ENCODE data around the gene PTRH1. TPM values are rescaled to one million over a fixed set of nuclear protein-coding genes. Genes with fewer than 3 reads are reported as not detected.

The PTRH1 gene
- polyA plus RNA-seq, 1 of the 3 experiments (the other 2 are of a cell fraction) = 42.2 TPM

DNA sequence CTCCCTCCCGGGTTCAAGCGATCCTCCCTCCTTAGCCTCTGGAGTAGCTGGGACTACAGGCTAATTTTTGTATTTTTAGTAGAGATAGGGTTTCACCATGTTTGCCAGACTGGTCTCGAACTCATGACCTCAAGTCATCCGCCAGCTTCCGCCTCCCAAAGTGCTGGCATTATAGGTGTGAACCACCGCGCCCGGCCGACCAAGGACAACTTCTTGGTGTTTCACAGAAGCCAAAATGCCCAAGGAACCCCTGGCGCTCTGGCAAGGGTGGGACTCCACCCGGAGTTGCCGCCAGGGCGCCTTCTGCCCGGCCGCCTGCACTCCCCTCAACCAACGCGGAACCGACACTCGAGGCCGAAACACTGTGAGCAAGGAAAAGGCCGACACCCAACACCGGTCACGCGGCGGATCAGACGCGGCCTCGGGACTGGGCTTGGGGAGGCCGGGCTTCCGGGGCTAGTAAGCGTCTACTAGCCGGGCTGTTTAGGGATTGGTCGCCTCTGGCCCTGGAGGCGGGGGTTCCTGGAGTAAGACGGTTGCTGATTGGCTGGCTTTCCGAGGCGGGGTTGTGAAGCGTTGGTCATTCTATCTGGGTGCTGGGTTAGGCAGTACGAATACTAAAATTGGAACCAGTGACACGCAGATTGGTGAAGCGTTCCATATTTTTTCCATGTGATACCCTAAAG is 16.3 kb downstream of the PTRH1 start:
- H3K4me1 ChIP-seq (ENCODE audit: control insufficient read depth in 1 of 2, insufficient read depth in 2 of 2, low read depth in 1 of 2, low read length in 1 of 2) = peaks cover 0 to 14% of the 10 kb centered on the region in 2 experiments; a peak in 1 of 4 replicates
- H3K4me3 ChIP-seq (ENCODE audit: low read depth in 2 of 2, low read length in 1 of 2) = peak overlapping the region in 1 of 2 experiments; percentile 30; a peak in 1 of 4 replicates
- H3K27ac ChIP-seq (ENCODE audit: low read depth in 2 of 2, low read length in 1 of 2) = peak overlapping the region; percentile 44 to 62
- H3K36me3 ChIP-seq (replicated peaks in 1 of 2; ENCODE audit: control insufficient read depth in 1 of 2, insufficient read depth in 2 of 2, low read length in 1 of 2) = no peaks in the 10 kb centered on the region
- no peak overlapping the region for H3K4me2 ChIP-seq
- H3K79me2 ChIP-seq (ENCODE audit: insufficient read depth) = no peaks in the 10 kb centered on the region
- no peaks in the 10 kb centered on the region for H3K9me2 ChIP-seq
- no peak overlapping the region for H3K9ac ChIP-seq
- CTCF ChIA-PET = interaction anchor here (1.9 kb wide), 1 partner anchor 13 kb away, joined by 4 read pairs; no protein-coding TSS in a partner anchor
- H3K9me3 ChIP-seq = no peaks in the 10 kb centered on the region
- H4K20me1 ChIP-seq (ENCODE audit: insufficient read depth) = no peaks in the 10 kb centered on the region
- peak; percentile 98 for DNase-seq
- 40% methylated on average over 22 of the region's 41 CpGs for WGBS (ENCODE audit: low lambda C conversion rate)
- H3F3A ChIP-seq (replicated peaks; ENCODE audit: insufficient read depth) = peaks cover 14% of the 10 kb centered on the region
- H3K27me3 ChIP-seq (ENCODE audit: insufficient read depth) = no peaks in the 10 kb centered on the region
- POLR2A ChIA-PET = no interaction called here
- peak overlapping the region; percentile 75; the same call in 1 of the 2 replicates for H2AFZ ChIP-seq (ENCODE audit: low read depth)
- no peak for TF ChIP-seq NRF1 (IDR thresholded peaks at IDR 0.05; ENCODE audit: low read depth, low read length)
- peak; percentile 15; the same call in 1 of the 2 replicates for TF ChIP-seq TAF1 (IDR thresholded peaks at IDR 0.05; ENCODE audit: borderline replicate concordance, low read depth, low read length)
- TF ChIP-seq, protein P1, sequence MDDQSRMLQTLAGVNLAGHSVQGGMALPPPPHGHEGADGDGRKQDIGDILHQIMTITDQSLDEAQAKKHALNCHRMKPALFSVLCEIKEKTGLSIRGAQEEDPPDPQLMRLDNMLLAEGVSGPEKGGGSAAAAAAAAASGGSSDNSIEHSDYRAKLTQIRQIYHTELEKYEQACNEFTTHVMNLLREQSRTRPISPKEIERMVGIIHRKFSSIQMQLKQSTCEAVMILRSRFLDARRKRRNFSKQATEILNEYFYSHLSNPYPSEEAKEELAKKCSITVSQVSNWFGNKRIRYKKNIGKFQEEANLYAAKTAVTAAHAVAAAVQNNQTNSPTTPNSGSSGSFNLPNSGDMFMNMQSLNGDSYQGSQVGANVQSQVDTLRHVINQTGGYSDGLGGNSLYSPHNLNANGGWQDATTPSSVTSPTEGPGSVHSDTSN (IDR thresholded peaks at IDR 0.05) = no peak
- TF ChIP-seq, protein P2, sequence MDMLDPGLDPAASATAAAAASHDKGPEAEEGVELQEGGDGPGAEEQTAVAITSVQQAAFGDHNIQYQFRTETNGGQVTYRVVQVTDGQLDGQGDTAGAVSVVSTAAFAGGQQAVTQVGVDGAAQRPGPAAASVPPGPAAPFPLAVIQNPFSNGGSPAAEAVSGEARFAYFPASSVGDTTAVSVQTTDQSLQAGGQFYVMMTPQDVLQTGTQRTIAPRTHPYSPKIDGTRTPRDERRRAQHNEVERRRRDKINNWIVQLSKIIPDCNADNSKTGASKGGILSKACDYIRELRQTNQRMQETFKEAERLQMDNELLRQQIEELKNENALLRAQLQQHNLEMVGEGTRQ (IDR thresholded peaks at IDR 0.05; ENCODE audit: borderline replicate concordance, low read depth, low read length) = no peak
- TF ChIP-seq GABPA (IDR thresholded peaks at IDR 0.05; ENCODE audit: low read depth) = peak; percentile 53
- no peak for TF ChIP-seq GATA2 (CRISPR knock-in tag; IDR thresholded peaks at IDR 0.05)
- no peak for TF ChIP-seq FOXJ3 (CRISPR knock-in tag; IDR thresholded peaks at IDR 0.05)
- TF ChIP-seq ELF1 (IDR thresholded peaks at IDR 0.05) = peak; percentile 77
- TF ChIP-seq, protein P3, sequence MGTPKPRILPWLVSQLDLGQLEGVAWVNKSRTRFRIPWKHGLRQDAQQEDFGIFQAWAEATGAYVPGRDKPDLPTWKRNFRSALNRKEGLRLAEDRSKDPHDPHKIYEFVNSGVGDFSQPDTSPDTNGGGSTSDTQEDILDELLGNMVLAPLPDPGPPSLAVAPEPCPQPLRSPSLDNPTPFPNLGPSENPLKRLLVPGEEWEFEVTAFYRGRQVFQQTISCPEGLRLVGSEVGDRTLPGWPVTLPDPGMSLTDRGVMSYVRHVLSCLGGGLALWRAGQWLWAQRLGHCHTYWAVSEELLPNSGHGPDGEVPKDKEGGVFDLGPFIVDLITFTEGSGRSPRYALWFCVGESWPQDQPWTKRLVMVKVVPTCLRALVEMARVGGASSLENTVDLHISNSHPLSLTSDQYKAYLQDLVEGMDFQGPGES (IDR thresholded peaks at IDR 0.05; ENCODE audit: low read depth, low read length) = no peak
- TF ChIP-seq, protein P4, sequence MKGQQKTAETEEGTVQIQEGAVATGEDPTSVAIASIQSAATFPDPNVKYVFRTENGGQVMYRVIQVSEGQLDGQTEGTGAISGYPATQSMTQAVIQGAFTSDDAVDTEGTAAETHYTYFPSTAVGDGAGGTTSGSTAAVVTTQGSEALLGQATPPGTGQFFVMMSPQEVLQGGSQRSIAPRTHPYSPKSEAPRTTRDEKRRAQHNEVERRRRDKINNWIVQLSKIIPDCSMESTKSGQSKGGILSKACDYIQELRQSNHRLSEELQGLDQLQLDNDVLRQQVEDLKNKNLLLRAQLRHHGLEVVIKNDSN (IDR thresholded peaks at IDR 0.05; ENCODE audit: borderline replicate concordance, low read depth) = peak; percentile 63; the same call in 1 of the 2 replicates
- no peak for TF ChIP-seq SIN3A (IDR thresholded peaks at IDR 0.05; ENCODE audit: borderline replicate concordance, low read depth, low read length)
- TF ChIP-seq EP300 (IDR thresholded peaks at IDR 0.05; ENCODE audit: borderline replicate concordance in 1 of 2, low read depth in 1 of 2, low read length in 1 of 2) = 0 out of 4 replicates have a peak, but pooled peaks of 1 of the 2 experiments have one; percentile 16
- TF ChIP-seq, protein P5, sequence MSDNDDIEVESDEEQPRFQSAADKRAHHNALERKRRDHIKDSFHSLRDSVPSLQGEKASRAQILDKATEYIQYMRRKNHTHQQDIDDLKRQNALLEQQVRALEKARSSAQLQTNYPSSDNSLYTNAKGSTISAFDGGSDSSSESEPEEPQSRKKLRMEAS (IDR thresholded peaks at IDR 0.05; ENCODE audit: low read depth) = peak; percentile 93
- TF ChIP-seq RFX5 (IDR thresholded peaks at IDR 0.05; ENCODE audit: low read length) = peak; percentile 76
- TF ChIP-seq POLR2AphosphoS5 (IDR thresholded peaks at IDR 0.05; ENCODE audit: low read depth, low read length) = peak; percentile 30; the same call in 1 of the 2 replicates
- TF ChIP-seq CHD2 (IDR thresholded peaks at IDR 0.05; ENCODE audit: low read length, partially characterized antibody) = peak; percentile 26
- peak; percentile 72; the same call in 1 of the 2 replicates for TF ChIP-seq MXI1 (IDR thresholded peaks at IDR 0.05; ENCODE audit: low read depth, low read length)
- TF ChIP-seq, protein P6, sequence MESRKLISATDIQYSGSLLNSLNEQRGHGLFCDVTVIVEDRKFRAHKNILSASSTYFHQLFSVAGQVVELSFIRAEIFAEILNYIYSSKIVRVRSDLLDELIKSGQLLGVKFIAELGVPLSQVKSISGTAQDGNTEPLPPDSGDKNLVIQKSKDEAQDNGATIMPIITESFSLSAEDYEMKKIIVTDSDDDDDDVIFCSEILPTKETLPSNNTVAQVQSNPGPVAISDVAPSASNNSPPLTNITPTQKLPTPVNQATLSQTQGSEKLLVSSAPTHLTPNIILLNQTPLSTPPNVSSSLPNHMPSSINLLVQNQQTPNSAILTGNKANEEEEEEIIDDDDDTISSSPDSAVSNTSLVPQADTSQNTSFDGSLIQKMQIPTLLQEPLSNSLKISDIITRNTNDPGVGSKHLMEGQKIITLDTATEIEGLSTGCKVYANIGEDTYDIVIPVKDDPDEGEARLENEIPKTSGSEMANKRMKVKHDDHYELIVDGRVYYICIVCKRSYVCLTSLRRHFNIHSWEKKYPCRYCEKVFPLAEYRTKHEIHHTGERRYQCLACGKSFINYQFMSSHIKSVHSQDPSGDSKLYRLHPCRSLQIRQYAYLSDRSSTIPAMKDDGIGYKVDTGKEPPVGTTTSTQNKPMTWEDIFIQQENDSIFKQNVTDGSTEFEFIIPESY (IDR thresholded peaks at IDR 0.05; ENCODE audit: borderline replicate concordance, low read depth) = no peak
- no peak for TF ChIP-seq RAD21 (IDR thresholded peaks at IDR 0.05; ENCODE audit: low read length)
- TF ChIP-seq TEAD4 (IDR thresholded peaks at IDR 0.05; ENCODE audit: borderline replicate concordance, insufficient read depth) = no peak
- TF ChIP-seq JUND (IDR thresholded peaks at IDR 0.05) = no peak
- TF ChIP-seq YY1 (IDR thresholded peaks at IDR 0.05; ENCODE audit: low read depth) = no peak
- no peak for TF ChIP-seq FOSL2 (IDR thresholded peaks at IDR 0.05; ENCODE audit: borderline replicate concordance, low read depth)
